H1 (cell line): ENCODE measurements around the gene SYDE1. TPM values are rescaled to one million over a fixed set of nuclear protein-coding genes. Genes with fewer than 3 reads are reported as not detected.

Experiments used
- BRCA1 ChIP-seq: IDR thresholded peaks from 2 replicates; pipeline ENCODE4 v1.6.1; 2012; ENCODE audit warnings: low read depth, low read length, improper control_type of control experiment
- KDM4A ChIP-seq: IDR thresholded peaks from one replicate; pipeline ENCODE4 v1.7.1; 2012; ENCODE audit warnings: low read depth, mild to moderate bottlenecking, moderate library complexity, low read length, inconsistent platforms; ENCODE audit not compliant: severe bottlenecking
- RFX5 ChIP-seq: IDR thresholded peaks from 2 replicates; pipeline ENCODE4 v1.6.1; 2011; ENCODE audit warnings: low read depth, low read length, improper control_type of control experiment, borderline replicate concordance
- TEAD4 ChIP-seq: IDR thresholded peaks from 2 replicates; pipeline ENCODE4 v1.6.1; 2012; ENCODE audit warnings: low read depth, low read length, inconsistent platforms, mixed read lengths
- polyA plus RNA-seq, 7 experiments: library from polyadenylated mRNA; depleted of rRNA in 3 of 7; stranded (reverse) in 5 of 7; unstranded in 2 of 7; fragments of >200 nt in 5 of 7; fragments of 200-250 nt in 2 of 7; gene quantifications; 1 replicate in 5 of 7; 2 replicates in 1 of 7; 4 replicates in 1 of 7; pipeline versions ENCODE4 v1.2.1 to v1.2.3, GENCODE V29; 2011 to 2013; ENCODE audit warnings: missing spikeins in 2 of 7, mixed read lengths in 2 of 7
- total RNA-seq: library from RNA; stranded (reverse); fragmentation: NEBNext Ultra II Directional; extraction: Animal tissue kit (Norgen Biotek cat#: 25700); gene quantifications from 2 replicates; pipeline ENCODE4 v1.2.1, GENCODE V29; 2021
- TF ChIP-seq, protein P1 (sequence below): IDR thresholded peaks from 2 replicates; pipeline ENCODE4 v1.6.1; 2011; ENCODE audit warnings: low read depth, mild to moderate bottlenecking, low read length; ENCODE audit not compliant: insufficient read depth
- TF ChIP-seq, protein P2 (sequence below): IDR thresholded peaks from 2 replicates; pipeline ENCODE4 v1.6.1; 2011; ENCODE audit warnings: low read length, improper control_type of control experiment

The SYDE1 gene
- total and polyA plus RNA-seq, 2 of the 8 experiments (the other 6 are each of a cell fraction or from before 2014, with no cell fraction given), result 12.0 to 16.8 TPM

DNA sequence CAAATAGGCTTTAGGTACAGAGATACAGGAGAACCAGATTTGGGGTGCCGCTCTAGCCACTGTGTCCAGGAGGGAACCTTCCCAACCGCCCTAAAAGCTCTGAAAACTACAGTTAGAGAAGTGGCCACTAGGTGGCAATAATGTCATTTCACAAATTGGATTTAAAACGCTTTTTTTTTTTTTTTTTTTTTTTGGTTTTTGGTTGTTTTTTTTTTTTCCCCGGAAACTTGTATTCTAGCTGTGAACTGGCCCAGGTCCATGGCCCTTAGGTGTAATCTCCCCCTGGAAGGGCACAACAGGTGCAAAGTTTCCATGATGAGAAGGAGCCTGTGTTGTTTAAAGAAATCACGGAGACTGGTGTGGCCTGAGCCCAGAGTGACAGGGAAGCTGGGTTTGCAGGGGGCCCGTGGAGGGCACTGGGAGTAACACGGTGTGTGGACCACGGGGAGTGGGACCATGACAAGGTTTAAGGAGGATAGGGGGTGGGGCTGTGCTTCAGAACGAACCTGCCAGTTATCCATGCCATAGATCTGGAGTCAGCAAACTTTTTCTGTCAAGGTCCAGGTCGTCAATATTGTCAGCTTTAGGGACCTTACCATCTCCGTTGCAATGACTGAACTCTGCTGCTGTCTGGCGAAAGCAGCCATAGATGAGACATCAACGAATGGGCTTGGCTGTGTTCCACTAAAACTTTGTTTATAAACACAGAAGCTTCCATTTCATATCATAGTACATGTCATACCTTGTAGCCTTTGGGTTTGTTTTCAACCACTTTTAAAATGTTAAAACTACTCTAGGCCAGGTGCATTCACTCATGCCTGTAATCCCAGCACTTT is 15.1 kb upstream of the SYDE1 start (continued):
- TF ChIP-seq, protein P1, sequence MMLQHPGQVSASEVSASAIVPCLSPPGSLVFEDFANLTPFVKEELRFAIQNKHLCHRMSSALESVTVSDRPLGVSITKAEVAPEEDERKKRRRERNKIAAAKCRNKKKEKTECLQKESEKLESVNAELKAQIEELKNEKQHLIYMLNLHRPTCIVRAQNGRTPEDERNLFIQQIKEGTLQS, result no peak
- TF ChIP-seq KDM4A (no peak), RFX5 (no peak), TEAD4 (no peak), BRCA1 (no peak)
- TF ChIP-seq, protein P2, sequence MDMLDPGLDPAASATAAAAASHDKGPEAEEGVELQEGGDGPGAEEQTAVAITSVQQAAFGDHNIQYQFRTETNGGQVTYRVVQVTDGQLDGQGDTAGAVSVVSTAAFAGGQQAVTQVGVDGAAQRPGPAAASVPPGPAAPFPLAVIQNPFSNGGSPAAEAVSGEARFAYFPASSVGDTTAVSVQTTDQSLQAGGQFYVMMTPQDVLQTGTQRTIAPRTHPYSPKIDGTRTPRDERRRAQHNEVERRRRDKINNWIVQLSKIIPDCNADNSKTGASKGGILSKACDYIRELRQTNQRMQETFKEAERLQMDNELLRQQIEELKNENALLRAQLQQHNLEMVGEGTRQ, result no peak
